ENCODE data around the gene IVD.

The IVD gene

DNA sequence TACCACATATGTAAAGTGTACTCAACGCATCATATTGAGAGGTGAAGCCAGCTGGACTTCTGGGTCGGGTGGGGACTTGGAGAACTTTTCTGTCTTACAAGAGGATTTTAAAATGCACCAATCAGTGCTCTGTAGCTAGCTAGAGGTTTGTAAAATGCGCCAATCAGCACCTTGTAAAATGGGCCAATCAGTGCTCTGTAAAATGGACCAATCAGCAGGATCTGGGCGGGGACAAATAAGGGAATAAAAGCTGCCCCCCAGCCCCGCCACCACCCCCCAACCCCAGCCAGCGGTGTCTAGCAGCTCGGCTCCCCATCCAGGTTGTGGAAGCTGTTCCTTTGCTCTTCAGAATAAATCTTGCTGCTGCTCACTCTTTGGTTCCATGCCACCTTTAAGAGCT lies 6.2 kb upstream of the IVD start:
- no peak overlapping the region for H3K4me3 ChIP-seq (ENCODE audit: low read depth, low read length)
- DNase-seq (ENCODE audit: low read depth), result no peak
- TF ChIP-seq CTCF (conservative IDR thresholded peaks at IDR 0.05; ENCODE audit: low read depth, low read length), result no peak

DNA sequence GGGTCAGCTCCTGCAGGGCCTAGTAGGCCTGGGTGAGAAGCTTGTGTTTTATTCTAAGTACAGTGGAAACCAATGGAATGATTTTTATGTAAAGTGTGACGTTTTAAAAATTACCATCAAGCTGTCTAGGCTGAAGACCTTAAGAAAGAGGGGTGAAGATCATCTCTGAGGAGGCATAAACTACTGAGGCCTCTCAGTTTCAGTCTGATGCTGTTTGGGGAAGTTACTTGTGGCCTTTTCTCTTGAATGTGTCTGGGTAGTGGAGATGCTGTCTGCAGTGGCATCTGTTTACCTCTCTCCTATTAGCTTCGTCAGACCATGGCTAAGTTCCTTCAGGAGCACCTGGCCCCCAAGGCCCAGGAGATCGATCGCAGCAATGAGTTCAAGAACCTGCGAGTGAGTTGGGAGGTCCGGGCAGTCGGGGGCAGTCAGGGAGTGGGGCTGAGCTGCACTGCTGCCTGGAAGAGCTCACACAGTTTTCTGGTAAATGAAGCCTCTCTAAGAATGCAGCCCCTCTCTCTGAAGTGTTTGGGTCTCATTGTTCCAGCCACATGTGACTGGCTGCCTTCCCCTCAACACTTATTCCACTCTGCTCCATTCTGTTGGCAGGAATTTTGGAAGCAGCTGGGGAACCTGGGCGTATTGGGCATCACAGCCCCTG lies 1.9 kb downstream of the IVD start:
- TF ChIP-seq CTCF (conservative IDR thresholded peaks at IDR 0.05; ENCODE audit: low read depth, low read length), result no peak
- DNase-seq (ENCODE audit: low read depth), result no peak
- no peak overlapping the region for H3K4me3 ChIP-seq (ENCODE audit: low read depth, low read length)

GRCh38 chr15:40409366-40409765 lies 3.8 kb downstream of the IVD start:
- H3K4me3 ChIP-seq (ENCODE audit: low read depth, low read length), result no peak overlapping the region
- no peak for DNase-seq (ENCODE audit: low read depth)
- TF ChIP-seq CTCF (conservative IDR thresholded peaks at IDR 0.05; ENCODE audit: low read depth, low read length), result no peak

DNA sequence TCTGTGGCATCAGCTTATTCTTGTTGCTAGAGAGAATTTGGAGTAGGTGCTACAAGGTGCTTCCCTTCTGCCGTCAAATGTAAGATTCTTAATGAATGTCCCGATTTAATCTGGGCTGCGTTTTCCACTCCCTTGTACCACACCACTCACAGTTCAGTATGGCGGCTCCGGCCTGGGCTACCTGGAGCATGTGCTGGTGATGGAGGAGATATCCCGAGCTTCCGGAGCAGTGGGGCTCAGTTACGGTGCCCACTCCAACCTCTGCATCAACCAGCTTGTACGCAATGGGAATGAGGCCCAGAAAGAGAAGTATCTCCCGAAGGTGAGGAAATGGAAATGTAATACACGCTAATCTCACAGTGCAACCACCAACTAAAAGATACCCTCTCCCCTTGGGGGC lies 4.9 kb downstream of the IVD start:
- no peak overlapping the region for H3K4me3 ChIP-seq (ENCODE audit: low read depth, low read length)
- TF ChIP-seq CTCF (conservative IDR thresholded peaks at IDR 0.05; ENCODE audit: low read depth, low read length), result no peak
- DNase-seq (ENCODE audit: low read depth), result no peak

GRCh38 chr15:40412095-40412759 lies 6.6 kb downstream of the IVD start:
- no peak for TF ChIP-seq CTCF (conservative IDR thresholded peaks at IDR 0.05; ENCODE audit: low read depth, low read length)
- no peak for DNase-seq (ENCODE audit: low read depth)
- H3K4me3 ChIP-seq (ENCODE audit: low read depth, low read length), result no peak overlapping the region

- DNase-seq (ENCODE audit: low read depth), result no peak
- no peak for TF ChIP-seq CTCF (conservative IDR thresholded peaks at IDR 0.05; ENCODE audit: low read depth, low read length)
- no peak overlapping the region for H3K4me3 ChIP-seq (ENCODE audit: low read depth, low read length)
Measured at GRCh38 chr15:40413036-40413435, 7.4 kb downstream of the IVD start.

DNA sequence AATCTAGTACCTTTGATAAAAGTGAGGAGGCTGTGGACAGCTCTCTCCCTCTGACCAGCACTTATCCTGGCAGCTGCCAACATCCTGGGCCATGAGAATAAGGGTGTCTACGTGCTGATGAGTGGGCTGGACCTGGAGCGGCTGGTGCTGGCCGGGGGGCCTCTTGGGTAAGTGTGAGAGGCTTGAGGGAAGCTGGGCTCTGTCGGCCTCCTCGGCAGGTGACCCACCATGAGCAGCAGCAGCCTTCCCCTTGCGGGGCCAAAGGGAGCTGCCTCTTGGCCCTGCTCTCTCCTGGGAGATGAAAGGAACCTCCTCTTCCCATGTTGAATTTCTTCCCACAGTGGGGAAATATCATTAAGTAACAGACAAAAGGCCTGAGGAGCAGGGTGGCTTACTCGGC lies 9.2 kb downstream of the IVD start:
- no peak for TF ChIP-seq CTCF (conservative IDR thresholded peaks at IDR 0.05; ENCODE audit: low read depth, low read length)
- DNase-seq (ENCODE audit: low read depth), result no peak

More for the DNA sequence above, 9.2 kb downstream of the IVD start:
- no peak overlapping the region for H3K4me3 ChIP-seq (ENCODE audit: low read depth, low read length)
